IPS-18a (cell line): ENCODE data around the gene EIF1B.
"Not testable (repeated sequence)": the region's sequence is repeated elsewhere in the genome, so short reads cannot be mapped to it uniquely, and the experiment has no call there.

ENCODE experiments used
- H3K27ac ChIP-seq: one replicate; pipeline ENCODE4 v1.5.1; 2013; ENCODE audit warnings: low read length
- H3K27me3 ChIP-seq: one replicate; pipeline ENCODE4 v1.6.1; 2013; ENCODE audit warnings: mild to moderate bottlenecking, low read length; ENCODE audit not compliant: control insufficient read depth, insufficient read depth
- H3K36me3 ChIP-seq: one replicate; pipeline ENCODE4 v1.6.1; 2013; ENCODE audit warnings: low read depth, low read length; ENCODE audit not compliant: control insufficient read depth
- H3K4me1 ChIP-seq: one replicate; pipeline ENCODE4 v1.6.1; 2013; ENCODE audit warnings: low read depth, low read length; ENCODE audit not compliant: control insufficient read depth
- H3K4me3 ChIP-seq: one replicate; pipeline ENCODE4 v1.5.1; 2013; ENCODE audit warnings: low read length
- H3K9ac ChIP-seq: one replicate; pipeline ENCODE4 v1.6.1; 2013; ENCODE audit warnings: mild to moderate bottlenecking, low read length, moderate library complexity
- H3K9me3 ChIP-seq: one replicate; pipeline ENCODE4 v1.6.1; 2013; ENCODE audit warnings: low read depth, low read length; ENCODE audit not compliant: control insufficient read depth

The EIF1B gene

DNA sequence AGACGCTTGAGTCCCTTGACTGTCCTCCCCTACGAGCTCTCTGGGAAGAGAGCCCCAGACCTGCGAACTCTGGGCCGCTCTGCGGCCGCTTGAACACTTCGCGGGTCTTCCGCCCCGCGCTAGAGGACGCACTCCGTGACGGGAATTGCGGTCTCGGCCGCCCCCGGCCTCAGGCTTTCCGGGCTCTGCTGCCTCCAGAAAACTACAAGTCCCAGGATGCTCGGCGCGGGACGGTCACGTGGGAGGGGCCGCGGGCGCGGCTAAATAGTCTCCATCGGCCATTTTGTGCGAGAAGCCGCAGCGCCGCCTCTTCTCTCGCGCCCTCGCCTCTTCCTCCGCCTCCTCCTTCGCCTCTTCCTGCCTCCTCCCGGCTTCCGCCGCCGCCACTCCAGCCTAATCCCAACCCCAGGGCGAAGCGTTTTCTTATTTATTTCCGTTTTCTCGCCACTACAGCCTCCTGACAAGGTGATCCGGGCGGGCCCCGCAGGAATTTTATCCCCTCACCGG lies at the start of gene EIF1B:
EIF1B (plus strand) TSS at position 290 of the 507 bp plus-strand sequence. CDS start 235 bp downstream, outside the sequence.
- Histone ChIP-seq H3K9ac (peak within 1 kb of the TSS; percentile 99), H3K4me1 (peaks cover 9% of the 10 kb centered on the region), H3K9me3 (no peaks in the 10 kb centered on the region), H3K4me3 (peak within 1 kb of the TSS; percentile 98), H3K27ac (peak within 1 kb of the TSS; percentile 95), H3K36me3 (peaks cover 34% of the 10 kb centered on the region), H3K27me3 (no peaks in the 10 kb centered on the region)

DNA sequence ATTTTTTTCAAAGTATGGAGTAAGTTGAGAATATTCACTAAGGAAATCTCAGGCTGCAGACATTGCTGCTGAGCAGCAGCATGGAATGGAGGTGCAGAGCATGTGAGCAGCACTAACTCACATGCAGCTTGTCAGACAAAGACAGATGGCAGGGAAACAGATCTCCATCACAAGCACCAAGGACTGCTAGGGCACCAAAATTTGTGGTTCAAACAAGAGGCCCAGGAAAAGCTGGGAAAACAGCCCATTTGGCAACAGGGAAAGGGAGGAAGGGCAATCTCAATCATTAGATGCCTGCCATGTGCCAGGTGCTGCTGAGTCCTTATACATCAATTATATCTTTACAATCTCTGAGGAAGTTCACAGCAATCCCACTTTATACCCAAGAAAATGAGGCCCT lies 47.2 kb upstream of the EIF1B start:
- Histone ChIP-seq H3K4me3 (no peak overlapping the region), H3K9me3 (no peaks in the 10 kb centered on the region), H3K27me3 (no peaks in the 10 kb centered on the region), H3K9ac (no peak overlapping the region), H3K27ac (no peak overlapping the region), H3K36me3 (no peaks in the 10 kb centered on the region), H3K4me1 (peaks cover 3% of the 10 kb centered on the region)

DNA sequence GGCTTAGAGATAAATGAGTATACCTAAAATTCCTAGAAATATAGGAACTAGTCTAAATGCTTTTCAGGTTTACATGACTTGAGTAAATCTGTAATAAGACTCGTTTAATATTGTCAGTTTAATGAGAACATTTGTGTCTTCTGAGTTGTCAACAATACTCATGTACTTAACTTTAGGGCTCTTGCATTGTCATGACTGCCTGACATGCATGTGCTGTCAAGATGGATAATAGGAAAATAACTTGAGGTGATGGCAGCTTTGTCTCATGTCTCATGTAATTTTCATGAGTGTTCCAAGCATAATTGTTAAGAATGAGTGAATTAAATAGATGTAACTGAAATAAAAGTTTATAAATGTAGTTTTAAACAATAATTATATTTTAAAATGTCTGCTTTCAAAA lies 45.1 kb upstream of the EIF1B start:
- Histone ChIP-seq H3K27ac (no peak overlapping the region), H3K9me3 (no peaks in the 10 kb centered on the region), H3K27me3 (no peaks in the 10 kb centered on the region)

DNA sequence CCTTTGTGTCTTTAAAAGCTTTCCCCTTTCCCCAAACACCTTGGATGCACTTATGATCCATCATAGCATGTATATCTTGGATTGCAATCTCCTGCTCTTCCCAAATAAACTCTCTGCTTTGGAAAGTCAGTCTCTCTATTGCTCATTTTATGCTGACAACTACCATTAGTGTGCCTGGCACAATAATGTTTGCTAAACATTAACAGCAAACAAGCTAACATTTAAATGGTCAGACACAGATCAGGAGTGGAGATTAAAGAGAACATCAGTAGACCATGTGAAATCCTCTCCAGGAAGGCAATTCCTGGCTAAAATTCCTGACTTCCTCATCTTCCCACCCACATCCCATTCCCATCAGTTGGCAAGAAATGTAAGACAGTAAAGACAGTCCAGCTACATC lies 44.3 kb upstream of the EIF1B start:
- Histone ChIP-seq H3K4me1 (no peaks in the 10 kb centered on the region), H3K9ac (no peak overlapping the region), H3K27ac (no peak overlapping the region), H3K36me3 (no peaks in the 10 kb centered on the region), H3K27me3 (no peaks in the 10 kb centered on the region), H3K4me3 (no peak overlapping the region), H3K9me3 (no peaks in the 10 kb centered on the region)

More for the DNA sequence above, 45.1 kb upstream of the EIF1B start:
- no peak overlapping the region for H3K9ac ChIP-seq
- no peak overlapping the region for H3K4me3 ChIP-seq
- H3K36me3 ChIP-seq, result no peaks in the 10 kb centered on the region
- peaks cover 2% of the 10 kb centered on the region for H3K4me1 ChIP-seq

DNA sequence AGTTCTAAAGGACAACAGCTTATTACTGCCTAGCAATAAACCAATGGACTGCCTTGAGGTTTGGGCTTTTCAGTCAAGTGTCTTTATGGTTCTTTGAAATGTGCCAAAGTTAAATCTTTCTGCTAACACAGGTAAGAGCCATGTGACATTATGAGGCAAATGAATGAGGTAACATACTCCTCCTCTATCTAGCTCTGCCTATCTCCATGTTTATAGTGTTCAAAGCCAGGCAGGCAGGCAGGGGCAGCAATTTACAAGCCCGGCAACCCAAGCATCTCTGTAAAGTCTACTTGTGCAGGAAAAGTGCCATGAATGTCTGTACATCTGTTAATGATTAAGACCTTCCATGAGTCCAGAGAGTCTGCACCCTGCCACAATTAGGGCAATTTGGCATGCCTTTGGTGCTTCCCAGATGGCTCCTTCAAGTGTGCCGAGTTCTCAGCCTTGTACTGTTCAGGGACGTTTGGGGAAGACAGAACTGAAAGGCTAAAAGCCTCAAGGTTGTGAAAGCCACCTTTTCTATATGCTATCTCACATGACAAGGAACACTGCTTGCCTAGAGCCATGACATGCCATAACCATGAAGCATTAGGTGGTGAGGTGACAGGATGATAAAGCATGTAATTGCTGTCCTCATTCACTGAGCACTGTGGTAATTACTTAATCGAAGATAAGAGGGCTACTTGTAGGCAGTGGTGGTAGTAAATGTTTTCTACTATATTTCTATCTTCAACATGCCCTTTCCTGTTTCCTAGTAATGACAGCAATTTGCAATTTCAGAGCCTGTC lies 41.4 kb upstream of the EIF1B start:
- H3K9me3 ChIP-seq, result no peaks in the 10 kb centered on the region
- H3K27me3 ChIP-seq, result no peaks in the 10 kb centered on the region
- no peak overlapping the region for H3K9ac ChIP-seq
- no peaks in the 10 kb centered on the region for H3K4me1 ChIP-seq
- no peaks in the 10 kb centered on the region for H3K36me3 ChIP-seq
- H3K4me3 ChIP-seq, result no peak overlapping the region
- H3K27ac ChIP-seq, result no peak overlapping the region

DNA sequence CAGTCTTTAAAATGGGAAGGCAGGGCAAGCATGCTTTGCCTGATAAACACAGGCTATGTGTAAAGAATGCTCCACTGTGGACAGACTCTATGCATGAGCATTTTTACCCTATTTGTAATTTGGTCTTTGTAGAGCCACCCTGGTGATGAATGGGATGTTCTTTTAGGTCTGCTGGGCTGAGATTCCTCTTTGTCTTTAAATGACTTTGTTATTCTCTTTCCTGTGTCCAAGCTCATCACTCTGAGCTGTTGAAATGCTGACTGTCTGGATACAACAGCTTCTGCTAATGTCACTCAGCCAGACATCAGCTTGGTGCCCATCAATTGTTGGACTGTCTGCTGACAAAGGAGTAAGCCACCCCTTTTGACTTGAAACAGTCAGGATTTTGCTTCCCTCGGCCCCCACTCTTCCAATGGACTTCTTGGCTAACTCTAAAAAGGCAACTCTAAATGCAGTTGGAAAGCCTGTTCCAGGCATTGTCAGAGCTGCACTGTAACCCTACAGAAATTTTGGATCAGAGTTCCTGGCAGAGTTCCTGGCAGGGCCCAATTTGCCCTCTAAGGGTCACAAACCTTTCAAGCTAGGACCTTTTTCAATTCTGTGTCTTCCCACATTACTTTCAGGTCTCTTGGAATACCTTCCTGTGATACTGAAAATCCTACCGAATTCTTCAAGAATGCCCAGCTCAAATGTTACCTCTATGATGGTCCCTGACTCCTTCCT lies 40.5 kb upstream of the EIF1B start:
- Histone ChIP-seq H3K9me3 (no peaks in the 10 kb centered on the region), H3K36me3 (no peaks in the 10 kb centered on the region), H3K27me3 (no peaks in the 10 kb centered on the region), H3K27ac (no peak overlapping the region), H3K4me1 (no peaks in the 10 kb centered on the region), H3K4me3 (no peak overlapping the region), H3K9ac (no peak overlapping the region)

DNA sequence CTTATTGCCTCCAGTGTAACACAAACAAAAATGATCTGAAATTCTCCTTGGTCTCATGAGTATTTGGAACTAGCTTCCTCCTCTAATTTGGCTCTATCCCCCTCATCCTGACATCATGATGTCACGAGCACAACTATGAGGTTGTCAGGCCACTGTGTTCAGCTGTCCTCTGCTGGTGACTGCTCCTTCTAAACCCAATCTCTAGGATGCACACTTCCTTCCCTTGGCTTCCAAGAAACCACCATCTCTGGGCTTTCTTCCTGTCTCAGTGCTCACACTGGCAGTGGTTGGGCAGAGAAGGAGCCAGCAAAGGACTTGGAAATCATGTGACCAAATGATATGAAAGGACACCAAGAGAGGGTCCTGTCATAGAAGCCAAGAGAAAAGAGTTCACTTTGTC lies 30.7 kb upstream of the EIF1B start:
- Histone ChIP-seq H3K9me3 (no peaks in the 10 kb centered on the region), H3K36me3 (no peaks in the 10 kb centered on the region), H3K9ac (no peak overlapping the region), H3K4me1 (no peaks in the 10 kb centered on the region), H3K4me3 (no peak overlapping the region), H3K27ac (no peak overlapping the region), H3K27me3 (no peaks in the 10 kb centered on the region)

DNA sequence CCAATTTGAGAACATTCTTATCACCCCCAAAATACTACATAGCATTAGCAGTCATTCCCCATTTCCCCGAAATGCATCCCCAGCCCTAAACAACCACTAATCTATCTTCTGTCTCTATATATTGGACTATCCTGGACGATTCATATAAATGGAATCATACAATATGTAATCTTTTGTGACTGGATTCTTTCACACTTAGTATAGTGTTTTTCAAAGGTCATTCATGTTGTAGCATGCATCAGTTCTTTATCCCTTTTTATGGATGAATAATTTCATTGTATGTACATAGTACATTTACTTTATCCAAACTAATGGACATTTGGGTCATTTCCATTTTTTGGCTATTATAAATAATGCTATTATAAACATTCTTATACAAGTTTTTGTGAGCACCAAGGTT lies 27.5 kb upstream of the EIF1B start:
- Histone ChIP-seq H3K27ac (no peak overlapping the region), H3K9ac (no peak overlapping the region), H3K4me3 (no peak overlapping the region), H3K4me1 (no peaks in the 10 kb centered on the region), H3K36me3 (no peaks in the 10 kb centered on the region), H3K9me3 (no peaks in the 10 kb centered on the region), H3K27me3 (no peaks in the 10 kb centered on the region)

DNA sequence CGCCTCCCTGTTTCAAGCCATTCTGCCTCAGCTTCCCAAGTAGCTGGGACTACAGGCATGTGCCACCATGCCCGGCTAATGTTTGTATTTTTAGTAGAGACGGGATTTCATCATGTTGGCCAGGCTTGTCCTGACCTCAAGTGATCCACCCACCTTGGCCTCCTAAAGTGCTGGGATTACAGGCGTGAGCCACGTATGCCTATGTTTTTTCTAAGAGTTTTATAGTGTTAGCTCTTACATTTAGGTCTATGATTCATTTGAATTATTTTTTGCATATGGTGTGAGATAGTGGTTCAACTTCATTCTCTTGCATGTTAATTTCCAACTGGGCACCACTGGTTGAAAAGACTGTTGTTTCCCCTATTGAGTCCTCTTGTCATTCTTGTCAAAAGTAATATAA lies 26.4 kb upstream of the EIF1B start:
- not testable (repeated sequence) for H3K36me3 ChIP-seq, H3K27ac ChIP-seq, H3K4me3 ChIP-seq, H3K4me1 ChIP-seq, H3K9ac ChIP-seq, H3K9me3 ChIP-seq, H3K27me3 ChIP-seq

DNA sequence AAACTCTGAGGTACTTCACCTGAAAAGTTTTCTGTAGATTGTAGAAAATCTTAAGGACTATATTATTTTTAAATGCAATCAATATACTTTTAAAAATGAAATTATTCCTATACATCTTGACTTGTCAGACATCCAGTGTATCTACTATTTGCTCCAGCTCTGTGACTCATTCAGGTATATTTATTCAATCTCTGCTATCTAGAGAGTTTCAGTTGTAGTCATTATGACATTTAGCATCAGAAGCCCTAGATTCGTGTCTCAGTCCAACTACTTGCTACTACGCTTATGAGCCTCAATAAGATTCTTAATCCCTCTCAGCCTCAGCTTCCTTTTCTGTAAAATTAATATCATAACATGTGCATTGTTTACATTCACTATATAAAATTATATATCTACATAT lies 22.3 kb upstream of the EIF1B start:
- peaks cover 11% of the 10 kb centered on the region for H3K4me1 ChIP-seq

DNA sequence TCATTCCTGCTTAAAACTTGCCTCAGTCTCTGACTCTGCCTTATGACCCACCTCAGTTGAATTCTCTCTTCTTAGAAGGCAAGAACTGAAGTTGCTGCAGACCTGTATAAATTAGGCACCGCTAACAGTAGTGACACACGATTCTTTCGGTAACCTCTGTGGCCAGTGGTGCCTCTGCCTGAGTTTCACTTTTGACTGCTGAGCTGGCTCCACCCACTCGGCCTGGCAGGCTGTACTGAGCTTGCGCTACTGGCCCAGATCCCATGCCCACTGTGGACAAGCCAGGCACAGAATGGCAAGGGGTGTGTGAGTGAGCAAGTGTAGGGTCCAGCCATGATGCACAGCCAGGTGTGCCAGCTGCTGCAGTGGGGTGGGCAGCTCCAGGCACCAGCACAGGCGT lies 19.1 kb upstream of the EIF1B start:
- Histone ChIP-seq H3K27ac (no peak overlapping the region), H3K9me3 (no peaks in the 10 kb centered on the region), H3K36me3 (no peaks in the 10 kb centered on the region), H3K4me1 (peaks cover 23% of the 10 kb centered on the region), H3K4me3 (no peak overlapping the region), H3K27me3 (no peaks in the 10 kb centered on the region), H3K9ac (no peak overlapping the region)

More for the DNA sequence above, 22.3 kb upstream of the EIF1B start:
- no peak overlapping the region for H3K9ac ChIP-seq
- H3K36me3 ChIP-seq, result no peaks in the 10 kb centered on the region
- no peaks in the 10 kb centered on the region for H3K27me3 ChIP-seq
- no peak overlapping the region for H3K4me3 ChIP-seq
- H3K9me3 ChIP-seq, result no peaks in the 10 kb centered on the region
- H3K27ac ChIP-seq, result no peak overlapping the region
